KMS-11 (cell line): Measurements from ENCODE around the gene PNKP.

Experiments used
- H2AFZ ChIP-seq: fragments of 200-600 bp; sonication (generic); 2 replicates; pipeline ENCODE4 v1.6.1; 2016; ENCODE audit warnings: antibody characterized with exemption, mixed run types, low read depth
- H3K27ac ChIP-seq: fragments of 200-600 bp; sonication (generic); 2 replicates; pipeline ENCODE4 v1.6.1; 2016; ENCODE audit warnings: mild to moderate bottlenecking, mixed run types
- H3K27me3 ChIP-seq: fragments of 200-600 bp; sonication (generic); 2 replicates; pipeline ENCODE4 v1.6.1; 2017; ENCODE audit warnings: mild to moderate bottlenecking, low read depth, mixed run types, moderate library complexity; ENCODE audit not compliant: insufficient read depth
- H3K36me3 ChIP-seq: fragments of 200-600 bp; sonication (generic); 2 replicates; pipeline ENCODE4 v1.6.1; 2017; ENCODE audit warnings: mild to moderate bottlenecking, mixed run types; ENCODE audit not compliant: insufficient read depth
- H3K4me1 ChIP-seq: fragments of 200-600 bp; sonication (generic); 2 replicates; pipeline ENCODE4 v1.6.1; 2016; ENCODE audit warnings: mild to moderate bottlenecking, low read depth, mixed run types; ENCODE audit not compliant: poor library complexity, severe bottlenecking
- H3K4me2 ChIP-seq: fragments of 200-600 bp; sonication (generic); 2 replicates; pipeline ENCODE4 v1.7.0; 2016; ENCODE audit warnings: mild to moderate bottlenecking, mixed run types
- H3K4me3 ChIP-seq: fragments of 200-600 bp; sonication (generic); IDR thresholded peaks from 2 replicates; pipeline ENCODE4 v1.6.1; 2017; ENCODE audit warnings: low read depth, low read length, mixed read lengths; ENCODE audit not compliant: insufficient read depth
- H3K79me2 ChIP-seq: fragments of 200-600 bp; sonication (generic); 2 replicates; pipeline ENCODE4 v1.6.1; 2016; ENCODE audit warnings: low read depth, mixed run types; ENCODE audit not compliant: insufficient read depth
- H3K9ac ChIP-seq: fragments of 200-600 bp; sonication (generic); 2 replicates; pipeline ENCODE4 v1.6.1; 2016; ENCODE audit warnings: mild to moderate bottlenecking, mixed run types
- H4K20me1 ChIP-seq: fragments of 200-600 bp; sonication (generic); 2 replicates; pipeline ENCODE4 v1.6.1; 2016; ENCODE audit warnings: mild to moderate bottlenecking, mixed run types; ENCODE audit not compliant: insufficient read depth
- CTCF ChIP-seq: fragments of 200-600 bp; sonication (generic); conservative IDR thresholded peaks from 2 replicates; pipeline ENCODE4 v1.6.1; 2017; ENCODE audit warnings: low read depth, mild to moderate bottlenecking, antibody characterized with exemption, low read length, moderate library complexity, mixed read lengths

PNKP gene

GRCh38 chr19:49850221-49850486 lies 17.2 kb downstream of the PNKP start:
- Histone ChIP-seq H3K27ac (no peak overlapping the region), H3K9ac (peak overlapping the region; percentile 94; the same call in 1 of the 2 replicates), H3K4me1 (peaks cover 59% of the 10 kb centered on the region), H3K36me3 (no peaks in the 10 kb centered on the region), H3K27me3 (no peaks in the 10 kb centered on the region), H3K4me2 (peak overlapping the region; percentile 58; the same call in 1 of the 2 replicates), H4K20me1 (no peaks in the 10 kb centered on the region), H3K79me2 (peaks cover 35% of the 10 kb centered on the region), H3K4me3 (no peak overlapping the region), H2AFZ (peak overlapping the region; percentile 92; the same call in 1 of the 2 replicates)
- TF ChIP-seq CTCF: no peak

- H3K36me3 ChIP-seq: no peaks in the 10 kb centered on the region
- H3K27me3 ChIP-seq: no peaks in the 10 kb centered on the region
- no peak for TF ChIP-seq CTCF
- H3K9ac ChIP-seq: no peak overlapping the region
- peaks cover 35% of the 10 kb centered on the region for H3K79me2 ChIP-seq
- H3K4me2 ChIP-seq: peak overlapping the region; percentile 58; the same call in 1 of the 2 replicates
- H4K20me1 ChIP-seq: no peaks in the 10 kb centered on the region
- H2AFZ ChIP-seq: no peak overlapping the region
- H3K27ac ChIP-seq: no peak overlapping the region
- H3K4me1 ChIP-seq: peaks cover 64% of the 10 kb centered on the region
- H3K4me3 ChIP-seq: no peak overlapping the region
These were observed 17.7 kb downstream of the PNKP start for GRCh38 chr19:49849433-49850220.

- no peak for TF ChIP-seq CTCF
These were observed 18.4 kb downstream of the PNKP start for GRCh38 chr19:49848938-49849337.

GRCh38 chr19:49847731-49848696 lies 19.4 kb downstream of the PNKP start:
- Histone ChIP-seq H3K27ac (peak overlapping the region; percentile 2; the same call in 1 of the 2 replicates), H3K4me1 (peaks cover 73% of the 10 kb centered on the region), H3K4me2 (peak overlapping the region; percentile 32; the same call in 1 of the 2 replicates), H4K20me1 (no peaks in the 10 kb centered on the region), H3K4me3 (no peak overlapping the region), H3K27me3 (no peaks in the 10 kb centered on the region), H3K36me3 (no peaks in the 10 kb centered on the region), H3K9ac (no peak overlapping the region), H3K79me2 (peaks cover 19% of the 10 kb centered on the region), H2AFZ (no peak overlapping the region)
- no peak for TF ChIP-seq CTCF

More at GRCh38 chr19:49848938-49849337, 18.4 kb downstream of the PNKP start:
- no peak overlapping the region for H3K9ac ChIP-seq
- peaks cover 71% of the 10 kb centered on the region for H3K4me1 ChIP-seq
- no peak overlapping the region for H2AFZ ChIP-seq
- H3K36me3 ChIP-seq: no peaks in the 10 kb centered on the region
- H3K4me3 ChIP-seq: no peak overlapping the region
- H4K20me1 ChIP-seq: no peaks in the 10 kb centered on the region
- peak overlapping the region; percentile 2; the same call in 1 of the 2 replicates for H3K27ac ChIP-seq
- H3K4me2 ChIP-seq: peak overlapping the region; percentile 32; the same call in 1 of the 2 replicates
- peaks cover 28% of the 10 kb centered on the region for H3K79me2 ChIP-seq
- H3K27me3 ChIP-seq: no peaks in the 10 kb centered on the region
